ENCODE measurements around the gene FHOD1.

DNA sequence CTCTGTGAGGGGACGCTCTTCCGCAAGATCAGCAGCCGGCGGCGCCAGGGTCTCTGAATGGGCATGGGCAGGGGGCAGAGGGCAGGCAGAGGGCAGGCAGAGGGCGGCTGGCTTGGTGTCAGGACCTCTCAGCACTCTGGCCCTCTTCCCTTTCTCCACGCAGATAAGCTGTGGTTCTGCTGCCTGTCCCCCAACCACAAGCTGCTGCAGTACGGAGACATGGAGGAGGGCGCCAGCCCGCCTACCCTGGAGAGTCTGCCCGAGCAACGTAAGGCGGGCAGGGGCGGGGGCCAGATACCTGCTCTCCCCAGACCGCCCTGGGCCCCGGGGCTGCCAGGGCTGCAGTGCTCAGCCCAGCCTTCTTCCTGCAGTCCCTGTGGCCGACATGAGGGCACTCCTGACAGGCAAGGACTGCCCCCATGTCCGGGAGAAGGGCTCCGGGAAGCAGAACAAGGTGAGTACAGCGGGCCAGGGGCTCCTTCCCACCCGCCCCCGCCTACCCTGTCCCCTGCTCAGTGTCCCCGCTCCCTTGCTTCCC, 44.3 kb downstream of the FHOD1 start:
- TF ChIP-seq, protein P1, sequence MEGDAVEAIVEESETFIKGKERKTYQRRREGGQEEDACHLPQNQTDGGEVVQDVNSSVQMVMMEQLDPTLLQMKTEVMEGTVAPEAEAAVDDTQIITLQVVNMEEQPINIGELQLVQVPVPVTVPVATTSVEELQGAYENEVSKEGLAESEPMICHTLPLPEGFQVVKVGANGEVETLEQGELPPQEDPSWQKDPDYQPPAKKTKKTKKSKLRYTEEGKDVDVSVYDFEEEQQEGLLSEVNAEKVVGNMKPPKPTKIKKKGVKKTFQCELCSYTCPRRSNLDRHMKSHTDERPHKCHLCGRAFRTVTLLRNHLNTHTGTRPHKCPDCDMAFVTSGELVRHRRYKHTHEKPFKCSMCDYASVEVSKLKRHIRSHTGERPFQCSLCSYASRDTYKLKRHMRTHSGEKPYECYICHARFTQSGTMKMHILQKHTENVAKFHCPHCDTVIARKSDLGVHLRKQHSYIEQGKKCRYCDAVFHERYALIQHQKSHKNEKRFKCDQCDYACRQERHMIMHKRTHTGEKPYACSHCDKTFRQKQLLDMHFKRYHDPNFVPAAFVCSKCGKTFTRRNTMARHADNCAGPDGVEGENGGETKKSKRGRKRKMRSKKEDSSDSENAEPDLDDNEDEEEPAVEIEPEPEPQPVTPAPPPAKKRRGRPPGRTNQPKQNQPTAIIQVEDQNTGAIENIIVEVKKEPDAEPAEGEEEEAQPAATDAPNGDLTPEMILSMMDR (IDR thresholded peaks at IDR 0.05; ENCODE audit: poor library complexity), result no peak
- TF ChIP-seq EZH2 (IDR thresholded peaks at IDR 0.05; ENCODE audit: borderline replicate concordance) (no peak), EZH2phosphoT487 (IDR thresholded peaks at IDR 0.05; ENCODE audit: low read depth, severe bottlenecking, unreplicated experiment) (no peak)
